ENCODE results near the gene NFS1.
A peak's percentile ranks its signal among the peaks of the same experiment; 100 is the strongest.

The NFS1 gene

DNA sequence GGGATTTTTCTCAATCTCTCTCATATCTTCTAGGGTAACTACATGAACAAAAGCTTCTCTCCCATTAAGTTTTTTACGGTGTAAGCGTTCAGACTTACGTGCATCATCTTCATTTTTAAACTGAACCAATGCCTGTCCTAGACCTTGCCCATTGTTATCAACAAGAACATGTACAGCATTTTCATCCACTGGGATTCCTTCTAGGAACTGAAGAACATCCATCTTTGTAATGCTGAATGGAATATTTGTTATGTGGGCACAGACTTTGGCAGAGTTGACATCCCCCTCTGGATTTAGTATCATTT lies 45.8 kb downstream of the NFS1 start:
- H3K36me3 ChIP-seq (ENCODE audit: control insufficient read depth, insufficient read depth, low read length), result peaks cover 24% of the 10 kb centered on the region

DNA sequence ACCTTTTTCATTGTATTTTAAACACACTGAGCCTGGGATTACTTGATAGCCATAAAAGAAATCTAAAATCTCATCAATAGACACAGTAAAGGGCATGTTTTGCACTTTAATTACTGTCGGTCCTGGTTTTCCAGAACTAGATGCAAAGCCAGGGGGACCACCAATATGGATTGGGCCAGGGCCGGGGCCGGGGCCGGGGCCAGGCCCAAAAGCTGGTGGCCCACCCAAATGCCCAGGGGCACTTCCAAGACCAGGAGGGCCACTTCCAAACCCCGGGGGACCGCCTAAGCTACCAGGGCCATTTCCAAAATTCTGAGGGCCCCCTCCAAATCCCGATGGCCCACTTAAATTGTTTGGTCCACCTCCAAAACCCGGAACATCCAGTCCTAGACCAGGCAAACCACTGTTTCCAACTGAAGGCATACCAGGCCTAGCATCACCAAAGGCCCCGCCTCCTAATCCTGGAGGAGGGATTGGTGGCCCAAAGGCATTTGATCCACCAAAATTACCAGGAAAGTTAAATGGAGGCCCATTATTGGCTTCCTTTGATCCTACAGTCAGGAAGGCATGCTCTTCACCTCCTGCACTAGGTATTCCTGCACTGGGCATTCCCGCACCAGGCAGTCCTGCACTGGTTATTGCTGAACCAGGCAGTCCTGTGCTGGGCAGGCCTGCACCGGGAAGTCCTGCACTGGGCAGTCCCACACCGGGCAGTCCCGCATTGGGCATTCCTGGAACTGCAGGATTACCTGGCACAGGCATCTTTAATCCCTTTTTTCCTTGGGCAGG lies 46.3 kb downstream of the NFS1 start:
- Histone ChIP-seq H3K4me1 (ENCODE audit: control insufficient read depth, insufficient read depth, low read length) (peaks cover 25% of the 10 kb centered on the region), H3K9ac (ENCODE audit: low read length) (no peak overlapping the region), H3K36me3 (ENCODE audit: control insufficient read depth, insufficient read depth, low read length) (peaks cover 24% of the 10 kb centered on the region), H3K27me3 (ENCODE audit: control insufficient read depth, insufficient read depth, low read length) (no peaks in the 10 kb centered on the region), H3K27ac (ENCODE audit: low read depth, low read length) (no peak overlapping the region), H3K4me3 (ENCODE audit: low read length) (no peak overlapping the region)

More for the DNA sequence above, 45.8 kb downstream of the NFS1 start:
- H3K27me3 ChIP-seq (ENCODE audit: control insufficient read depth, insufficient read depth, low read length), result no peaks in the 10 kb centered on the region
- H3K4me1 ChIP-seq (ENCODE audit: control insufficient read depth, insufficient read depth, low read length), result peaks cover 25% of the 10 kb centered on the region
- no peak overlapping the region for H3K4me3 ChIP-seq (ENCODE audit: low read length)
- no peak overlapping the region for H3K9ac ChIP-seq (ENCODE audit: low read length)
- H3K27ac ChIP-seq (ENCODE audit: low read depth, low read length), result no peak overlapping the region

DNA sequence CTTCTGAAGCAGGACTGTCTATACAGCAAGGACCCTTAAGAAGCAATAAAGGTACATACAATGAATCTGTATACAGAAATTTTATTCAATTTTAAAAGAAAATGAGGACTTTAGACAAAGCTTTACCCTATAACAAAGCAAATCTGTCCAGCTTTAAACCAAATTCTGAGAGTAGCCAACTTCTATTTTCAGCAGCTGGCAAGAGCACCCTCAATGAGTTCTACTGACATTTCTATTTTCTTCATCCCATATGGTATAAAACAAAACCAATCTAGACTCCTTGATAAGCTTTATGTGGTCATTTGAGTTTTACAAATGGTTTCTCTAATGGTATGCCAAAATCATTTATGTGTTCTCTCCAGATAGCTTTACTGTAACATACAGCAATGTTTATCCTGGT lies 47.2 kb downstream of the NFS1 start:
- H3K36me3 ChIP-seq (ENCODE audit: control insufficient read depth, insufficient read depth, low read length), result peaks cover 27% of the 10 kb centered on the region
- H3K4me1 ChIP-seq (ENCODE audit: control insufficient read depth, insufficient read depth, low read length), result peaks cover 22% of the 10 kb centered on the region
- H3K27me3 ChIP-seq (ENCODE audit: control insufficient read depth, insufficient read depth, low read length), result no peaks in the 10 kb centered on the region
- no peak overlapping the region for H3K4me3 ChIP-seq (ENCODE audit: low read length)
- no peak overlapping the region for H3K27ac ChIP-seq (ENCODE audit: low read depth, low read length)
- no peak overlapping the region for H3K9ac ChIP-seq (ENCODE audit: low read length)

DNA sequence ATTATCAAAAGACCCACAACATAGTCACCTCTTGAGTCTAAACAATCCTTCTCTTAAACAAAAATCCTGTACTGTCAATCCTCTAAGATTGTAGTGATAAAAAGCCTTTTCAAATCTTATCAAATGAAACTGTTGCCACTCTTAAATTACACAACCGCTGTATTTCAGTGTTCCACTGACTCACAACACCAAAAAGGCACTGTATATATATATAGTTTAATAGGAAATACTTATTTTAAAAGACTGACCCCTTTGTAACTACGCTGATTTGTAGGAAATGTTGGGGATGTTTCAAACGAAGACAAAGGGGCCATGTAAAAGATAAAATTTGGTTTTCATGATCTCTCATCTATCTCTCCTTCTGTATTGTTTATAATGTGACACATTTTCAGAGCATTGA lies 48.5 kb downstream of the NFS1 start:
- Histone ChIP-seq H3K27me3 (ENCODE audit: control insufficient read depth, insufficient read depth, low read length) (no peaks in the 10 kb centered on the region), H3K27ac (ENCODE audit: low read depth, low read length) (peak overlapping the region; percentile 44), H3K4me3 (ENCODE audit: low read length) (no peak overlapping the region), H3K9ac (ENCODE audit: low read length) (no peak overlapping the region), H3K4me1 (ENCODE audit: control insufficient read depth, insufficient read depth, low read length) (peaks cover 22% of the 10 kb centered on the region), H3K36me3 (ENCODE audit: control insufficient read depth, insufficient read depth, low read length) (peaks cover 27% of the 10 kb centered on the region)

DNA sequence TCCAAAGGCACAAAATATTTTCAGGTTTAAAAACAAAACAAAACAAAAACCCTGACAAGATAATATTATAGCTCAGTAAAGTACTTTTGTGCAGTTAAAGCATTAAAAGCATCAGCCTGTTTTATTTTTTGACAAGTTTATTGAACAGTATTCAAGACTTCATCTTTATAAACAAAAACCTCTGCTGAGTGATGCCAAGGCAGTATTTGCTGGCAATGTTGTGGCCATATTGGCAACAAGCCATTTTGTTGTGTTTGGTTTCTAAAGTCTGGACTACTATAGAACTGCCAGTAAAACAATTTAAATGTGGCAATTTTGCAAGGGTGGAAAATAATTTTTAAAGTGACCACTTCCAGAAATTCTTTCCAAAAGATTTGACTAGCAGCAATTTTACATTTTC lies 50.3 kb downstream of the NFS1 start:
- no peak overlapping the region for H3K9ac ChIP-seq (ENCODE audit: low read length)
- peaks cover 13% of the 10 kb centered on the region for H3K36me3 ChIP-seq (ENCODE audit: control insufficient read depth, insufficient read depth, low read length)
- H3K27ac ChIP-seq (ENCODE audit: low read depth, low read length), result peak overlapping the region; percentile 1
- H3K4me1 ChIP-seq (ENCODE audit: control insufficient read depth, insufficient read depth, low read length), result peaks cover 22% of the 10 kb centered on the region
- H3K4me3 ChIP-seq (ENCODE audit: low read length), result no peak overlapping the region
- H3K27me3 ChIP-seq (ENCODE audit: control insufficient read depth, insufficient read depth, low read length), result no peaks in the 10 kb centered on the region

DNA sequence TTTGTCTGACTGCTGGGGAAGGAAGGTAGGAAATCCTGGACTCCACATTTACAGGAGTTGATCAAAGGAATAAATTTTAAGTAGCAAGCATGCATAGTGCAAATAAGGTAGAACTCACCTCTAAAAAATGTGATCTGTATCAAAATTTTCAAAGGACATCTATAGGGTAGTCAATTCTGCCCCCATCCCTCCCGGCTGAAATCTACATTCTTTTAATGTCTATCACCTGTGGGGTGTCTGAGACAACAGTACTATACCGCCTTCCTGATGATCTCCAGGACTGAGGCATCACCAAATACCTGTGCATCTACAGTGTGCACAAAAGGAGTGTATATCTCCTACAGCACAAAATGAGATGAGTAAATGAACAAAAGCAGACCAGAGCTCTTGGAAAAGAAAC lies 54.3 kb downstream of the NFS1 start:
- Histone ChIP-seq H3K9ac (ENCODE audit: low read length) (no peak overlapping the region), H3K36me3 (ENCODE audit: control insufficient read depth, insufficient read depth, low read length) (peaks cover 3% of the 10 kb centered on the region), H3K4me3 (ENCODE audit: low read length) (no peak overlapping the region), H3K27me3 (ENCODE audit: control insufficient read depth, insufficient read depth, low read length) (no peaks in the 10 kb centered on the region), H3K4me1 (ENCODE audit: control insufficient read depth, insufficient read depth, low read length) (peaks cover 6% of the 10 kb centered on the region), H3K27ac (ENCODE audit: low read depth, low read length) (no peak overlapping the region)

DNA sequence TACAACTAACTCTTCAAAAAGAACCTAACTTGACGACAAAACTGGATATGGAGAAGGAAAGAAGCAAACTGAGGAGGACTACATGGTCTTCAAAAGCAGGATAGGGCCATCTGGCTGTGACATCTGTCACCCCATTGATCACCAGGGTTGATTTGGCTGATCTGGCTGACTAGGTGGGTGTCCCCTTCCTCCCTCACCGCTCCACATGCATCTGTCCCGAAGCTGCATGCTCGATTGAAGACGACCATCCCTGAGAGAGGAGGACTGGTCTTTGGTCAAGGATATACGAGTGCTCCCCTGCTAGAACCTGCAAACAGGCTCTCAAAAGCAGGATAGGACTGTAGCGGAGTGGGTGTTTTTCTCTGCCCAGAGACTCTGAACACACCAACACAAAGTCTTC lies 56.1 kb downstream of the NFS1 start:
- Histone ChIP-seq H3K4me1 (ENCODE audit: control insufficient read depth, insufficient read depth, low read length) (peaks cover 4% of the 10 kb centered on the region), H3K27ac (ENCODE audit: low read depth, low read length) (no peak overlapping the region), H3K4me3 (ENCODE audit: low read length) (no peak overlapping the region), H3K27me3 (ENCODE audit: control insufficient read depth, insufficient read depth, low read length) (no peaks in the 10 kb centered on the region), H3K36me3 (ENCODE audit: control insufficient read depth, insufficient read depth, low read length) (peaks cover 3% of the 10 kb centered on the region), H3K9ac (ENCODE audit: low read length) (no peak overlapping the region)

DNA sequence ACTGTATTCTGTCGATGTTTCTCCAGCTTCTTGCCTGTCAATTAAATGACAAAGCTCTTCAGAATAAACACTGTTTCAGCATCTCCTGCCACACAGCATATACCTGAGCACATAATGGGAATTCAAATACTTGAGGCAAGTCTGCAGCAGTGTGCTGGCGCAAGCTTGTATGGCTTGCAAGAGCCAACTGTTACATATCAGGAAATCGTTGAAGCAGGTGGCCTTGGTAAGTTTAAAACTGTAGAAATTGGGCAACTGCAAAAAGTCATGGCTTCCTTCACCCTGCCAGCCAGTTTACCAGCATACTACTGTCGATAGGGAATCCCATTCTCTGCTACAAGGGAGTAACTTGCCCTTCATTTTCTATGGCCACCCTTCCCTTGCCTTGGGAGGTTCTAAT lies 57.4 kb downstream of the NFS1 start:
- Histone ChIP-seq H3K4me3 (ENCODE audit: low read length) (no peak overlapping the region), H3K27ac (ENCODE audit: low read depth, low read length) (no peak overlapping the region), H3K4me1 (ENCODE audit: control insufficient read depth, insufficient read depth, low read length) (peaks cover 4% of the 10 kb centered on the region), H3K27me3 (ENCODE audit: control insufficient read depth, insufficient read depth, low read length) (no peaks in the 10 kb centered on the region), H3K36me3 (ENCODE audit: control insufficient read depth, insufficient read depth, low read length) (no peaks in the 10 kb centered on the region), H3K9ac (ENCODE audit: low read length) (no peak overlapping the region)

DNA sequence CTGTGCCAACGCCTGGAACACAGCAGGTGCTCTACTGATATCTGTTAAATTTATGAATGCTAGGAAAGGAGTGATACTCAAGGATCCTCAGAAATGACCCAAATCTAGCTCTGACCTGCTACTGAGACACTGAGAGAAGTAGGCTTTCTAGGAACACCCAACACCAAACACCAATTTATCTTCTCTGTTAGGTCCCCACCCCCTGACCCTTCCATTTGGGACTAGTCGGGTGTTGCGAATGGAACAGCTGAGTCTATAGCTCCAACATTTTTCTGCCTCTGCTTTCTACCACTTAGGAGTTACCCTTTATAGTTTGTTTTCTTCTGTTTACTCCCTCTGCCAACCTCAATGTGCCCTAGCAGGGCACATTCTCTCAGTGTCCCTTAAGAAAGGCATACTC lies 58.4 kb downstream of the NFS1 start:
- Histone ChIP-seq H3K27ac (ENCODE audit: low read depth, low read length) (no peak overlapping the region), H3K27me3 (ENCODE audit: control insufficient read depth, insufficient read depth, low read length) (no peaks in the 10 kb centered on the region)

DNA sequence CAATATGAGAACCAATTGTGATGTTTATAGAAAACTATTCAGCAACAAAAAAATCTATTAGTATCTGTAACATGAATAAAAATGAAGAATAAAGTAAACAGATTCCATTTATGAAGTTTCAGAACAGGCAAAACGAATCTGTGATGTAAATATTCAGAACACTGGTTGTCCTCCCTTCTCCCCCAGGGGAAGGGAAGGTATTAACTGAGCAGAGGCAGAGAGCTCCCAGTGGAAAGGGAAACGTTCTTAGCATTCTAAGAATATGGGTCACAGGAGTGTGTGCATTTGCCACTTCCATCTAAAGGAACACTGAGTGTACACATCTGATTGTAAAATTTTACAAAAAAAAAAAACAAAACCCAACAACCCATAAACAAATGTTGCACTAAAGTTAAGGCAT lies 60.4 kb downstream of the NFS1 start:
- no peak overlapping the region for H3K27ac ChIP-seq (ENCODE audit: low read depth, low read length)
- no peak overlapping the region for H3K9ac ChIP-seq (ENCODE audit: low read length)
- H3K27me3 ChIP-seq (ENCODE audit: control insufficient read depth, insufficient read depth, low read length), result no peaks in the 10 kb centered on the region
- no peak overlapping the region for H3K4me3 ChIP-seq (ENCODE audit: low read length)
- peaks cover 4% of the 10 kb centered on the region for H3K4me1 ChIP-seq (ENCODE audit: control insufficient read depth, insufficient read depth, low read length)
- no peaks in the 10 kb centered on the region for H3K36me3 ChIP-seq (ENCODE audit: control insufficient read depth, insufficient read depth, low read length)

More for the DNA sequence above, 58.4 kb downstream of the NFS1 start:
- H3K36me3 ChIP-seq (ENCODE audit: control insufficient read depth, insufficient read depth, low read length), result no peaks in the 10 kb centered on the region
- no peak overlapping the region for H3K9ac ChIP-seq (ENCODE audit: low read length)
- no peak overlapping the region for H3K4me3 ChIP-seq (ENCODE audit: low read length)
- H3K4me1 ChIP-seq (ENCODE audit: control insufficient read depth, insufficient read depth, low read length), result peaks cover 4% of the 10 kb centered on the region

DNA sequence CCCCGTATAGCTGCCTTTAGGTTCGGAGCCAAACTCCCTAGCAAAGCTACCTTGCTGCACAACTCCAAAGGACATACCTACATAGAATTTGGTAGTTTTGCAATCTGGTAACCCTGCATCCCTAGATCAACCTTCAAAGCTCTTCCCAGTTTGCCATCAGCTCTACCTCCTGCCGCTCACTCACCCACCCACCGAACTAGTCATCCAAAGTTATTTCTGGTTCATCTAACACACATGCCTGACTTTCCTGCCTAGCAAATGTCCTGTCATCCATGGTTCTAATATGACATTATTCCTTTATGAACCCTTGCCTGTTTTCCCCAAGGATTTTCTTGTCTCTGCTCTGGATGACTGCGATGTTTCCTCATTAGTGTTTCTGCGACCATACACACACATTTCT lies 61.9 kb downstream of the NFS1 start:
- no peak overlapping the region for H3K9ac ChIP-seq (ENCODE audit: low read length)
- peaks cover 4% of the 10 kb centered on the region for H3K4me1 ChIP-seq (ENCODE audit: control insufficient read depth, insufficient read depth, low read length)
- H3K27ac ChIP-seq (ENCODE audit: low read depth, low read length), result no peak overlapping the region
- peaks cover 7% of the 10 kb centered on the region for H3K36me3 ChIP-seq (ENCODE audit: control insufficient read depth, insufficient read depth, low read length)
- H3K4me3 ChIP-seq (ENCODE audit: low read length), result no peak overlapping the region
- H3K27me3 ChIP-seq (ENCODE audit: control insufficient read depth, insufficient read depth, low read length), result no peaks in the 10 kb centered on the region

DNA sequence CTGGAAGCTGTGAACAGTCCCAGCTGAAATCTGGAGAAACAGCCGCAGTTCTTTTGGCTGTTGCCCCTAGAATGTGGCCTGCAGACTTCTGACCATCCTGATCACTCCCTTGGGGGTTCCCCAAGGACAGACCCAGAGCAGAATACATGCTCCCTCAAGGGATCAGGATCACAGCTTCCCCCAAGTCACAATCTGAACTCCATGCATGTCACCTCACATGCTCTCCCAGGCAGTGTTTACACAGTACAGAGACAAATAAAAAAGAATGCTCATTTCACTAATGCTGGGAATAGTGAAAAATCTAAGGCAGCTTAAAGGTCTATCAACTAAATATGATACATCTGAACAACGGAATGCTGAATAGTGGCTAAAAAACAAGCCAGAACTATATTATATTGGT lies 63.1 kb downstream of the NFS1 start:
- Histone ChIP-seq H3K36me3 (ENCODE audit: control insufficient read depth, insufficient read depth, low read length) (peaks cover 12% of the 10 kb centered on the region), H3K27me3 (ENCODE audit: control insufficient read depth, insufficient read depth, low read length) (no peaks in the 10 kb centered on the region), H3K4me3 (ENCODE audit: low read length) (no peak overlapping the region), H3K9ac (ENCODE audit: low read length) (no peak overlapping the region), H3K4me1 (ENCODE audit: control insufficient read depth, insufficient read depth, low read length) (peaks cover 4% of the 10 kb centered on the region), H3K27ac (ENCODE audit: low read depth, low read length) (no peak overlapping the region)

DNA sequence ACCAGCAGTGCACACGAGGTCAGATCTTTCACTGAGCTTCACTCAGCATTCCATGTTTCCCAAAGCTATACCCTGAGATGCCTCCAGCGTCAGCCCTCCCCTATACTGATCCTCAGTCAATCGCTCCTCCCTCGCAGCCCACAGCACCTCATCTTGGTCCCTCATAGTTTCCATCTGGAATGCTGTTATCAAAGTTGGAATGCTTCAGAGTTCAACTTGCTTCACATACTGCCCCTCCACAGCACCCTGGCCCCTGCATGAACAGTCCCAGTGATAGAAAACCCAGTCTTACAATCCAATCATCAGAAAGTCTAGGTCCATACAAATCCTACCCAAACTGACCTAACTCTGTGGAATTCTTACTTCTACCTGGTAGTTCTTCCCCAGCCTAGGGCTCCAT lies 63.5 kb downstream of the NFS1 start:
- H3K4me1 ChIP-seq (ENCODE audit: control insufficient read depth, insufficient read depth, low read length), result peaks cover 4% of the 10 kb centered on the region
- no peak overlapping the region for H3K9ac ChIP-seq (ENCODE audit: low read length)
- no peak overlapping the region for H3K4me3 ChIP-seq (ENCODE audit: low read length)
- H3K36me3 ChIP-seq (ENCODE audit: control insufficient read depth, insufficient read depth, low read length), result peaks cover 16% of the 10 kb centered on the region
- no peak overlapping the region for H3K27ac ChIP-seq (ENCODE audit: low read depth, low read length)
- no peaks in the 10 kb centered on the region for H3K27me3 ChIP-seq (ENCODE audit: control insufficient read depth, insufficient read depth, low read length)

Measured in rectal smooth muscle tissue (tissue), 1 donor.